OCI-M2 (cell line): ENCODE measurements around the gene MAP2K7.
A peak's percentile ranks its signal among the peaks of the same experiment; 100 is the strongest.

ENCODE experiments used
- DNase-seq: peaks from one replicate; lab custom pipeline; 2025; ENCODE audit not compliant: unreplicated experiment; lab: John Stamatoyannopoulos, UW

MAP2K7 gene

GRCh38 chr19:7918615-7919421, 15.1 kb downstream of the MAP2K7 start:
- no peak for DNase-seq

DNA sequence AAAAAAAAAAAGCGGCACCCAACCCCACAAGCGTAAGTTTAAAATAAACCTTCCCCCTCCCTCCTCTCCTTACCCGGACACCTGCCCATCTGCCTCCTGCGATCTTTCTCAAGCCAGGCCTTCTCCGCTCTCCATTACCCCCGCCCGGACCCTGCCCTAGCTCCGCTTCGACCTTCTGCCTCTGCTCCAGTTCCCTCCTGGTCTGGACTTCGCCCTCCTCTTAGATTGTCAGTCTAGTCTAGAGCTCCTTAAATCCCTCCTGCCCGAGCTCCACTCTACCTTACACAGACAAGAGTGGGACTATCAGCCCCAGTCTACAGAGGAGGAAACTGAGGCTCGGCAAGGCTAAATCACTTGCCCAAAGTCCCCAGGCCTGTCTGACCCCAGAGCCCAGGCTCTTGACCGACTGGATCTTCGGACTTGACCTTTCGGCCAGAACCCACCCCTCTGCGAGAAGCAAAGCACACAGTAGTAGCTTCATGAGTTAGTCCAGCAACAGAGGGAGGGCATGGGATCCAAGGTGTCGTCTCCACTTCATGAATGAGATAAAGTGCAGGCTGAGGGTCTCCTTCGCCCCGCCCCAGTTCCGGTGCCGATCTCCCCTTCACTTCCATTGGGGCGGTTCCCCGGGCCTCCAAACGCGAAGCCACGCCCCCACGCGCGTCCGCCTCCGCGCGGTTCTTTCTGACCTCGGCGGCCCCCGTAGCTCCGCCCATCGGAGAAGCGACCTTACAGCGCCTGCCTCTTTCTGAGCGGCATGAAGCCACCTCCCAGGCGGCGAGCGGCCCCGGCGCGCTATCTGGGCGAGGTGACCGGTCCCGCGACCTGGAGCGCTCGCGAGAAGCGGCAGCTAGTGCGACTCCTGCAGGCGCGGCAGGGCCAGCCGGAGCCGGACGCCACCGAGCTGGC, 16.2 kb downstream of the MAP2K7 start, which contains the start of gene SNAPC2:
TSS of gene SNAPC2 (plus strand) at position 729 of the 909 bp plus-strand sequence. CDS start at position 758, 29 bp downstream.
- no peak for DNase-seq

- DNase-seq, result peak; percentile 91
Measured at GRCh38 chr19:7920519-7921301, 17.0 kb downstream of the MAP2K7 start.

DNA sequence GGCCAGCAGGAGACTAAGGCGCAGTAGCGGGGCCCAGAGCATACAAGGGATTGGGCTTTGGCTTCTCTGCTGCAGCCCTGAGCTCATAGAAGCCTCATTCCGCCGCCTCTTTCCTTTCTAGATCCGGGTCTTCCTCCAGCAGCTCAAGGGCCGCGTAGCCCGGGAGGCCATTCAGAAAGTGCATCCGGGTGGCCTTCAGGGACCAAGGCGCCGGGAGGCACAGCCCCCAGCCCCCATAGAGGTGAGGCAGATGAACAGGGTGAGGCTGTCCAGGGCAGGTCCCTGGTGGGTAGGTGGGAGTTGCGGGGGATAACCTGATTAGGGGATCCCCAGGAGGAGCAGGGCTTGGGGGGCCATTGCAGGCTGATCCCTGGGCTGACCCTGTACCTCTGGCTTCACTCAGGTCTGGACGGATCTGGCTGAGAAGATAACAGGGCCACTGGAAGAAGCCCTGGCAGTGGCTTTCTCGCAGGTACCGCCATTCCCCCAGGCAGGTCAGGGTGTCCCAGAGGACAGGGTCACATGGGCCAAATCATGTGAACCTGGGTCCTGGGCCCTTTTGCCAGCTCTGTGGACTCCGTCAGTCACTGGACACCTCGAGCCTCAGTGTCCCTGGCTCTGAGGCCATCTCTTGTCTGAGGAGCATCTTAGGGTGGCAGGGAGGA, 17.8 kb downstream of the MAP2K7 start:
- DNase-seq, result no peak

DNA sequence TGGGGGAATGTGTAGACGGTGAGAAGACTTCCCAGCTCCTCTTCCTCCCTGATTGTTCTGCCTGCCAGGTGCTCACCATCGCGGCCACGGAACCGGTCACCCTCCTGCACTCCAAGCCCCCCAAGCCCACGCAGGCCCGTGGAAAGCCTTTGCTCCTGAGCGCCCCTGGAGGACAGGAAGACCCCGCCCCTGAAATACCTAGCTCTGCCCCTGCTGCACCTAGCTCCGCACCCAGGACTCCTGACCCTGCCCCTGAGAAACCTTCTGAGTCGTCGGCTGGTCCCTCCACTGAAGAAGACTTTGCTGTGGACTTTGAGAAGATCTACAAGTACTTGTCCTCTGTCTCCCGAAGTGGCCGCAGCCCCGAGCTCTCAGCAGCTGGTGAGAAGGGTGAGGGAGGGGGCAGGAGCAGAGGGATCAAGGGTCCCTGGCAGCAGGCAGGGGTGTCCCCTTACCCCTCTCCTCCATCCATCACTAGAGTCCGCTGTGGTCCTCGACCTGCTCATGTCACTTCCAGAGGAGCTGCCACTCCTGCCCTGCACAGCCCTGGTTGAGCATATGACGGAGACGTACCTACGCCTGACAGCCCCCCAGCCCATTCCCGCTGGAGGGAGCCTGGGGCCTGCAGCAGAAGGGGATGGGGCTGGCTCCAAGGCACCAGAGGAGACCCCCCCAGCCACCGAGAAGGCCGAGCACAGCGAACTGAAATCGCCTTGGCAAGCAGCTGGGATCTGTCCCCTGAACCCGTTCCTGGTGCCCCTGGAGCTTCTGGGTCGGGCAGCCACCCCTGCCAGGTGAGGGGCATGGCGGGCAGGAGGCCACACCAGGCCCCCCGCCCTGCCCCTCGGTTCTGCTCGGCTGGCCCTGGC, 18.5 kb downstream of the MAP2K7 start:
- no peak for DNase-seq

GRCh38 chr19:7922836-7923195, 19.1 kb downstream of the MAP2K7 start:
- DNase-seq, result no peak

DNA sequence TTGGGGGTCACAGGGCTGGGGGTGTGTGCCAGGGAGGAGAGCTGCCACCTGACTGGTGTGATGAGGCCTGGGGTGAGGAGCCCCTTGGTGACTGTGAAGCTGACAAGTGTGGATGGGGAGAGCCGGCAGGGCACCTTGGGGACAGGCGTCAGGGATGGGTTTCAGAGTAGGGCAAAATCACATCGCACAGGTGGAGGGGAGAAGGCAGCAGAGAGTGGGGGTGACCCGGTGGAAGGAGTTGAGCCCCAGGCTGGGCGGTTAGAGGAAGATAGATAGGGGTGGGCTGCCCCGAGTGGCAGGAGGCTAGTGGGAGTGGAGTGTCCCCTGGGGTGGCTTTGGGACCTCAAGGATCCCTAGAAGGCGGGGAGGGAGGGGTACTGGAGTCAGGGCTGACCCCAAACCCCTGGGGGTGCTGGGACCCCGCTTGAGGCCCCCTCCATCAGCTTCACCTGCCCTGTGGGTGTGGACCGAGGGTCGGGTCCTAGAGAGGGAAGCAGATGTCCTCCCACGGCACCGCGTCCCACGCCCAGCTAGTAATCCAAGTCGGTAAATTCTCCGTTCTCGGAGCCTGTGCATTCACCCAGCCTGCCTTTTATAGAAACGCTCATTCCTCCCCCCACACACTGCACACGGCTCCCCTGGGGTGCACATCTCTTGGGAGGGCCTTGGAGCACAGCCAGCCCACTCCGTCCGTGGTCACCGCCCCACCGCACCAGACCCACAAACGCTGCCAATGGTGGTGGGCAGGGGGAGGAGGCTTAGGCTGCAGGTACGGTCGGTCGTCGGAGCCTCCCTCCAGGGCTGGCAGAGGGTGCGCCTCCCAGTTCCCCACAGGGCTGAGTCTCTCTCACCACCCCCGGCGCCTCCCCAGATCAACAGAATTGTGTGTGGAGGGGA, 19.9 kb downstream of the MAP2K7 start:
- no peak for DNase-seq

GRCh38 chr19:7924241-7924640, 20.6 kb downstream of the MAP2K7 start:
- no peak for DNase-seq

DNA sequence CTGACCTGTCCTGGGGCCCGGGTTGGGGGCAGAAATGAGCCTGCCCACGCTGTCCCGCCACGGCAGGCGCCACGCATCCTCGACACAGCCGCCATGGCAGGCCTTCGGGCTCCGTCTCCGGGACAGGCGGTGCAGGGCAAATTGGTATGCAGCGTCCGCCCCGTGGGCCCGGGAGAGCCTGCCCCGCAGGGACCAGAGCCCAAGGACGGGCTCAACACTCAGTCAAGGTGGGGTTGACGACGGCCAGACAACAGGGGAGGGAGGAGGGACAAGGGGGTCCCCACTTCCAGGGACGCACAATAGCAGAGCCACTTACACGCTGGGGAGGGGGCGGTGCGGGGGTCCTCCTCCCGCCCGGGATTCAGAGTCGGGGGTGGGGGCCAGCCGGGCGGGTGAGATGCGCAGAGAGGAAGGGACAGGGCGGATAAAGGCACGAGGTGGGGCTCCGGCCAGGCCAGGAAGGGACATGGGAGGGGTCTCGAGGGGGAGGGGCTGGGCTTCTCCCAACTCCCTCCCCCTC, 21.0 kb downstream of the MAP2K7 start:
- DNase-seq, result no peak

DNA sequence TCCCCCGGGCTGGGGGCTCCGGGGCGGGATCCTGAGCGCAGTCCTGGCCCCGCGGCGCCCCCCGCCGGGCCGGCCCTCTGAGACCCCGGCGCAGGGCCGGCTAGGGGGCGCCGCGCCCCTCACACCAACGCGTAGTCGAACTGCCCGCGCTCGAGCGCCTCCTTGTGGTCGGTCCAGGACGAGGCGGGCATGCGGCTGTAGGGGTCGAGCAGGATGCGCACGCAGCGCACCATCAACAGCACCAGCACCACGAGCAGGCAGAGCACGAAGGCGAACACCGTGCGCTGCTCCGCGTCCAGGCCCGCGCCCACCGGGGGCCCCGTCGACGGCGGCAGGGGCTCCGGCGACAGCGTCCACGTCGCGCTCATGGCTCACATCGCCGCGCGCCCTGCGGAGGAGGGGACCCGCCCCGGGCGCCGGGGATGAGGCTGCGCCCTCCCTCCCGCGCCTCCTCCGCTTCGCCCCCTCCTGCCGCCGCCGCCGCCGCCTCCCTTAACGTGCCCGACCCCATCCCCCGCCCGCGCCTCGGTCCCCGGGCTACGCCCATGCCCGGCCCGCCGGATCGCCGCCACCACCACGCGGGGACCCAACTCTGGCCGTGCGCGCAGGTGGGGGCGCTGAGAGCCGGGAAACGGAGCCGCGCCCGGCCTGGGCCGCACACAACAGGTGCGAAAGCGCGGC, 21.6 kb downstream of the MAP2K7 start:
- no peak for DNase-seq

DNA sequence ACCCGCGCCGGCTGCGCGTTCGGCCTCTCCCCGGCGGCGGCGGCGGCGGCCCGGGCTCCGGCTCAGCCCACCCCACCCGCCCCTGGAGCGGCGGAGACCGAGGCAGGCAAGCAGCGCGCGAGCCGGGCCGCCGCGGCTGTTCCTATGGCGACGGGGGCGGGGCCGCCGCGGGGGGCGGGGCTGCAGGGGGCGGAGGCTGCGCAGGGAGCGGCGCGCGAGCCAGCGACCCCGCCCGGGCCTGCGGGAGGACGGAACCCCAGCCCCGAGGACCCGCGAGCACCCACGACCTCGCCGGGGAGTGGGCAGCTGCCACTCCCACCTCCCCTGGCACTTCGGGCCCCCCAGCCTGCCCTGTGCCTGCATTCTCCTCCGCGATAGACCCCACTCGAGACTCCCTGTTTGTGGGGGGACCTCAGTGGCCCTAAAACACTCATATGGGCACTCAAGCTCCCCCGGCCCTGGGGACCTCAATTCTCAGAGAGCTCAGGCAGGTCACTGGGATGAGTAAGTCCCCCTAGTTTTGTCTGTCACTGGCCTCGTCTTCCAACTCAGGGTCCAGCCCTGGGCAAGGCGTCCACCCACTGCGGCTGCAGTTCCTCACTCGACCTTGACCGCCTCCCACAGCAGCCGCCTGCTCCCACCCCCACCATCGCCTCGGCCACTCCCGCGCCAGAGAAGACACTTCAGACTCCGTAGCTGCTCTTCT, 22.5 kb downstream of the MAP2K7 start, which contains the start of gene CTXN1:
TSS of gene CTXN1 (minus strand) at position 115 of the 706 bp plus-strand sequence. CDS start 597 bp downstream, outside the sequence.
- no peak for DNase-seq

- no peak for DNase-seq
Measured at GRCh38 chr19:7926727-7927604, 23.3 kb downstream of the MAP2K7 start.

- DNase-seq, result no peak
Measured at GRCh38 chr19:7927605-7928333, 24.1 kb downstream of the MAP2K7 start.

- DNase-seq, result no peak
Measured at GRCh38 chr19:7928334-7928706, 24.6 kb downstream of the MAP2K7 start.
